LNCaP clone FGC (cell line): ENCODE measurements around the gene AOPEP.
"Not testable (repeated sequence)": the region's sequence is repeated elsewhere in the genome, so short reads cannot be mapped to it uniquely, and the experiment has no call there.

Source experiments
- DNase-seq: peaks from one replicate; pipeline ENCODE4 v3.0.0-alpha.2; 2011; ENCODE audit warnings: low read depth
- H3K4me3 ChIP-seq: 2 replicates; pipeline ENCODE4 v1.5.1; 2011; ENCODE audit warnings: mild to moderate bottlenecking, low read depth, low read length, control low read depth
- CTCF ChIP-seq: IDR thresholded peaks from 2 replicates; pipeline ENCODE4 v1.5.1; 2012; ENCODE audit warnings: mild to moderate bottlenecking; ENCODE audit not compliant: control insufficient read depth, insufficient read depth; ENCODE audit errors: extremely low read depth

The AOPEP gene

DNA sequence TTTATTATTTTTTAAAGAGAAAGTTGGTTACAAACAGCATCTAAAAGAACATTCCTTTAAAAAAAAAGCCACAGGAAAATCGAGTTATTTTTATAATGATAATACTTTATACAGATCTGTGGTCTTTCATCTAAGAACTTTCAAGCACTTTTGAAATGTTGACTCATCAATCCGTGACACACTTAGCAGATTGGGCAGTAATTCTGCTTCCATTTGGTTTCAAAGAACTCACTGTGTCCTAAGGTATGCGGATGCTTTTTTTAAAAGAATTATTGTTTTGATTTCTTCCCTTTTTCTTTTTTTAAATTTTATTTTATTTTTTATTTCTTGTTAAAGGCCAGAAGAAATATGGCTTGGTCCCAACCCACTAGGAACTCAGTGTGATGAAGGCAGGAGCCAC, 147.8 kb downstream of the AOPEP start:
- H3K4me3 ChIP-seq = no peak overlapping the region
- DNase-seq = no peak
- TF ChIP-seq CTCF = no peak

DNA sequence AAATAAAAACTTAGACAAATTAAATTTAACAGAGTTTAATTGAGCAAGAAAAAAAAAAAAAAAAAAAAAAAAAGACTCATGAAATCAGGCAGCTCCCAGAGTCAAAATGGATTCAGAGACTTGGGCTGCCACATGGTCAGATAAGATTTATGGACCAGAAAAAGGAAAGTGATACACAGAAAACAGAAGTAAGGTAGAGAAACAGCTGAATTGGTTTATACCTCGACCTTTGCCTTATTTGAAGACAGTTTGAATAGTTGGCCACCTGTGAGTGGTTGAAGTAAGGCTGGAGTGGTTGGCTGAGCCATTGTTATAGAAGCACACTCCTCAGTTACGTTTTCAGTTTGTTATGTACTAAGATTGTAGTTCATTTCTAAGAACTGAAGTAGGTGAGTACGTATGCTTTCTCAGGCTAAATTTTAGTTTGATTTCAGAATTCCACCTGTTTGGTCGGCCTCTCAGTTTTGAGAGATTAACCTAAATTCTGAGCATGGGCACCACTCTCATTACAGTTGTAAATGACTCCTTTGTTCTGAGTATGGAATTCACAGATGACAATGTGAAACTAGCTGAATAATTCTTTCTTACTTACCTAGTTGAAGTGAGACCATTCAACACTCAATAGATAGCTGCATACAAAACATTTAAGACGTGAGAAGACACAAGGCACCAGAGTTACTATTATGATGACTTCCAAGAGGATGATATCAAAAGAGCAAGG, 149.0 kb downstream of the AOPEP start:
- no peak for TF ChIP-seq CTCF
- no peak overlapping the region for H3K4me3 ChIP-seq
- DNase-seq = no peak

DNA sequence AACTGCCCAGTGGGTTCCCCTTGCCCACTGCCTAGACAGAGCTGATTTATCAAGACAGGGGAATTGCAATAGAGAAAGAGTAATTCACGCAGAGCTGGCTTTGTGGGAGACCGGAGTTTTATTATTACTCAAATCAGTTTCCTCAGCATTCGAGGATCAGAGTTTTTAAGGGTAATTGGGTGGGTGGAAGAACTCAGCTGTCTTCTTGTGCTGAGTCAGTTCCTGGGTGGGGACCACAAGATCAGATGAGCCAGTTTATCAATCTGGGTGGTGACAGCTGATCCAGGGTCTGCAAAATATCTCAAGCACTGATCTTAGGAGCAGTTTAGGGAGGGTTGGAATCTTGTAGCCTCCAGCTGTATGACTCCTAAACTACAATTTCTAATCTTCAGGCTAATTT, 152.3 kb downstream of the AOPEP start:
- not testable (repeated sequence) for DNase-seq, H3K4me3 ChIP-seq

DNA sequence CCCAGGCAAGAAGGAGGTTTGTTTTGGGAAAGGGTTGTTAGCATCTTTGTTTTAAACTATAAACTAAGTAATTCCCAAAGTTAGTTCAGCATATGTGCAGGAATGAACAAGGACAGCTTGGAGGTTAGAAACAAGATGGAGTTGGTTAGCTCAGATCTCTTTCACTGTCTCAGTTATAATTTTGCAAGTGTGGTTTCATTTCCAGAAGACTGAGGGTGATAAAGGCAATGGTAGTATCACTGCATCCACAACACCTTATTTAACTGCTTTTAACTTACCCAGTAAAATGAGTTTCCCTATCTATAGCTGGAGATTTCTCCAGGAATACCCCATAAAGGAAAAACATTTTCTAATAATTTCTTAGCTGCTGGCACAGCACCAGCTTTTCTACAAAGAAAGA, 152.7 kb downstream of the AOPEP start:
- TF ChIP-seq CTCF = no peak
- H3K4me3 ChIP-seq = no peak overlapping the region
- no peak for DNase-seq

DNA sequence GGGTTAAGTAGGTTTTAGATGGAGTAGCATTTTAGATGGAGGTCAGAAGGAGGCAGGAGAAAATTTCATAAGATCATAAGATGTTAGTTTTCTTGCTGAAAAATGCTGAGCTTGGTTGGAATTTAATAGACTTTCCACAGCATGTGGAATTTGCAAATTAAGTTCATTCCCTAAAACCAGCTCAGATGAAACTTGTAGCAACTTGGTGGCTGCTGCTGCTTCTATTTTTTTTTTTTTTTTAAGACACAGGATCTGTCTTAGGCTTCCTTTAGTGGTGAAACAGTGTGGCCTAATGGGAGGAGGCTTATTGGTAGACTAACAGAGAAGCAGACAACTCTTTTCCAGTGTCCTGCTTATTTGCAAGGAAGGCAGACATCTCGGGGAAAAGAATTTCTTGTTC, 154.5 kb downstream of the AOPEP start:
- H3K4me3 ChIP-seq = no peak overlapping the region
- TF ChIP-seq CTCF = no peak

DNA sequence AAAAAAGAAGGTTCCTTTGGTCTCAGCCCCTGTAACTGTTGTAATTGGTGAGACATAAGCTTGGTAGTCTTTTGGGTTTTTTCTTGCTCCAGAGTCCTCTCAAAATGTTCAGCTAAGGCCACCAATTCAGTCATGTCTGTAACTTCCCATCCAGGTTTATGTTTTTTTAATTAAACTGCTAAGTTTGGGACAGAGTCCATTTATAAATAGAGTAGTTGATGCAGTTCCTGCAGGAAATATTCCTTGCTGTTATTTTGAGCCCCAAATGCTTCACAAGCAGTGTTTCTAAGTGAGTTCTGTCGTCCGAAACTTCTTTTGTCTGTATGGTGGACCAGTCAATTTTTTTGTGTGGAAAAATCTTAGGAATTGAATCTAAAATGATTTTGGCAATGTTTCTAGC, 155.0 kb downstream of the AOPEP start:
- DNase-seq = no peak
- TF ChIP-seq CTCF = no peak

More for the DNA sequence above, 154.5 kb downstream of the AOPEP start:
- DNase-seq = no peak

GRCh38 chr9:94881940-94882339, 155.4 kb downstream of the AOPEP start:
- DNase-seq = no peak
- no peak for TF ChIP-seq CTCF
- no peak overlapping the region for H3K4me3 ChIP-seq

More for the DNA sequence above, 155.0 kb downstream of the AOPEP start:
- H3K4me3 ChIP-seq = no peak overlapping the region
